ENCODE measurements around the gene SLC25A33. TPM values are rescaled to one million over a fixed set of nuclear protein-coding genes. Genes with fewer than 3 reads are reported as not detected.
A peak's percentile ranks its signal among the peaks of the same experiment; 100 is the strongest.
"Not testable (repeated sequence)": the region's sequence is repeated elsewhere in the genome, so short reads cannot be mapped to it uniquely, and the experiment has no call there.

Gene SLC25A33
- total RNA-seq, result 1 to 10 TPM; 2.6 to 3.0 TPM

- ChIA-PET POLR2A (interaction anchor here (0.6 to 1.1 kb wide), 4 partner anchors 10 to 305 kb away, joined by 3 to 5 read pairs (median 4); no protein-coding TSS in a partner anchor), CTCF (no interaction called here)
- H3K27me3 Mint-ChIP-seq, result no peaks in the 10 kb centered on the region
- DNase-seq, result peak; percentile 97
- no peaks in the 10 kb centered on the region for H3K9me3 Mint-ChIP-seq
- peak within 1 kb of the TSS; percentile 85 for H3K4me3 Mint-ChIP-seq
- H3K27ac Mint-ChIP-seq, result peak within 1 kb of the TSS; percentile 68
- peaks cover 37% of the 10 kb centered on the region for H3K4me1 Mint-ChIP-seq
- peaks cover 5% of the 10 kb centered on the region for H3K36me3 Mint-ChIP-seq (ENCODE audit: low read depth)
Measured at GRCh38 chr1:9539165-9539828, at the start of gene SLC25A33. SLC25A33 (plus strand) TSS chr1:9539465; CDS start chr1:9539692, 227 bp downstream.

GRCh38 chr1:9490605-9491339 is 48.5 kb upstream of the SLC25A33 start:
- CTCF ChIA-PET, result interaction anchor here (0.5 to 4.2 kb wide), 30 partner anchors 9 to 410 kb away, joined by 3 to 48 read pairs (median 4); partner anchors contain the start of genes SPSB1 and TMEM201
- Mint-ChIP-seq H3K36me3 (ENCODE audit: low read depth) (no peaks in the 10 kb centered on the region), H3K4me1 (peaks cover 15% of the 10 kb centered on the region), H3K4me3 (no peak overlapping the region), H3K27me3 (peaks cover 15% of the 10 kb centered on the region), H3K27ac (no peak overlapping the region), H3K9me3 (no peaks in the 10 kb centered on the region)
- DNase-seq, result peak; percentile 83
- POLR2A ChIA-PET, result interaction anchor here (1.8 kb wide), 2 partner anchors 199 to 201 kb away, joined by 4 to 7 read pairs; no protein-coding TSS in a partner anchor

GRCh38 chr1:9493326-9493725 is 45.9 kb upstream of the SLC25A33 start:
- ChIA-PET CTCF (interaction anchor here (0.7 to 5.7 kb wide), 6 partner anchors 80 to 256 kb away, joined by 3 to 81 read pairs (median 4); no protein-coding TSS in a partner anchor), POLR2A (no interaction called here)
- H3K9me3 Mint-ChIP-seq, result no peaks in the 10 kb centered on the region
- H3K4me1 Mint-ChIP-seq, result peaks cover 17% of the 10 kb centered on the region
- DNase-seq, result no peak
- no peak overlapping the region for H3K4me3 Mint-ChIP-seq
- peaks cover 9% of the 10 kb centered on the region for H3K27me3 Mint-ChIP-seq
- H3K36me3 Mint-ChIP-seq (ENCODE audit: low read depth), result no peaks in the 10 kb centered on the region
- H3K27ac Mint-ChIP-seq, result no peak overlapping the region

- Mint-ChIP-seq H3K36me3 (ENCODE audit: low read depth) (no peaks in the 10 kb centered on the region), H3K4me1 (peaks cover 17% of the 10 kb centered on the region)
- POLR2A ChIA-PET, result no interaction called here
Measured at GRCh38 chr1:9494936-9495758, 44.1 kb upstream of the SLC25A33 start.

GRCh38 chr1:9495854-9496374 is 43.4 kb upstream of the SLC25A33 start:
- CTCF ChIA-PET, result interaction anchor here (0.6 to 5.7 kb wide), 21 partner anchors 11 to 447 kb away, joined by 3 to 81 read pairs (median 3); partner anchors contain the start of genes H6PD, LZIC and NMNAT1
- POLR2A ChIA-PET, result no interaction called here
- peaks cover 22% of the 10 kb centered on the region for H3K27me3 Mint-ChIP-seq
- H3K9me3 Mint-ChIP-seq, result no peaks in the 10 kb centered on the region
- H3K4me3 Mint-ChIP-seq, result no peak overlapping the region
- peaks cover 15% of the 10 kb centered on the region for H3K4me1 Mint-ChIP-seq
- no peak overlapping the region for H3K27ac Mint-ChIP-seq
- no peak for DNase-seq
- no peaks in the 10 kb centered on the region for H3K36me3 Mint-ChIP-seq (ENCODE audit: low read depth)

More at GRCh38 chr1:9494936-9495758, 44.1 kb upstream of the SLC25A33 start:
- Mint-ChIP-seq H3K27ac (no peak overlapping the region), H3K27me3 (peaks cover 17% of the 10 kb centered on the region), H3K9me3 (no peaks in the 10 kb centered on the region), H3K4me3 (peak overlapping the region; percentile 56)
- DNase-seq, result peak; percentile 69
- CTCF ChIA-PET, result interaction anchor here (0.6 to 5.7 kb wide), 24 partner anchors 10 to 448 kb away, joined by 3 to 81 read pairs (median 3); partner anchors contain the start of genes H6PD, LZIC and NMNAT1

GRCh38 chr1:9500756-9501754 is 38.2 kb upstream of the SLC25A33 start:
- peaks cover 19% of the 10 kb centered on the region for H3K27me3 Mint-ChIP-seq
- no peaks in the 10 kb centered on the region for H3K4me1 Mint-ChIP-seq
- H3K4me3 Mint-ChIP-seq, result no peak overlapping the region
- ChIA-PET POLR2A (interaction anchor here (0.5 kb wide), 1 partner anchor 218 kb away, joined by 3 read pairs; no protein-coding TSS in a partner anchor), CTCF (no interaction called here)
- no peaks in the 10 kb centered on the region for H3K36me3 Mint-ChIP-seq (ENCODE audit: low read depth)
- H3K27ac Mint-ChIP-seq, result no peak overlapping the region
- no peaks in the 10 kb centered on the region for H3K9me3 Mint-ChIP-seq
- no peak for DNase-seq

GRCh38 chr1:9503001-9503675 is 36.1 kb upstream of the SLC25A33 start:
- no peak for DNase-seq
- H3K9me3 Mint-ChIP-seq, result no peaks in the 10 kb centered on the region
- H3K4me3 Mint-ChIP-seq, result no peak overlapping the region
- no peaks in the 10 kb centered on the region for H3K4me1 Mint-ChIP-seq
- ChIA-PET POLR2A (no interaction called here), CTCF (no interaction called here)
- no peaks in the 10 kb centered on the region for H3K36me3 Mint-ChIP-seq (ENCODE audit: low read depth)
- H3K27me3 Mint-ChIP-seq, result peaks cover 23% of the 10 kb centered on the region
- H3K27ac Mint-ChIP-seq, result no peak overlapping the region

- ChIA-PET CTCF (no interaction called here), POLR2A (no interaction called here)
- no peaks in the 10 kb centered on the region for H3K4me1 Mint-ChIP-seq
- peaks cover 15% of the 10 kb centered on the region for H3K27me3 Mint-ChIP-seq
- no peak overlapping the region for H3K27ac Mint-ChIP-seq
- H3K9me3 Mint-ChIP-seq, result no peaks in the 10 kb centered on the region
- no peaks in the 10 kb centered on the region for H3K36me3 Mint-ChIP-seq (ENCODE audit: low read depth)
- no peak overlapping the region for H3K4me3 Mint-ChIP-seq
- no peak for DNase-seq
Measured at GRCh38 chr1:9505143-9505542, 34.1 kb upstream of the SLC25A33 start.

GRCh38 chr1:9506901-9507300 is 32.4 kb upstream of the SLC25A33 start:
- no peaks in the 10 kb centered on the region for H3K4me1 Mint-ChIP-seq

GRCh38 chr1:9510130-9510529 is 29.1 kb upstream of the SLC25A33 start:
- ChIA-PET POLR2A (no interaction called here), CTCF (no interaction called here)
- H3K27me3 Mint-ChIP-seq, result peaks cover 18% of the 10 kb centered on the region
- H3K4me3 Mint-ChIP-seq, result no peak overlapping the region
- no peaks in the 10 kb centered on the region for H3K9me3 Mint-ChIP-seq
- no peak overlapping the region for H3K27ac Mint-ChIP-seq
- H3K4me1 Mint-ChIP-seq, result no peaks in the 10 kb centered on the region
- DNase-seq, result no peak
- H3K36me3 Mint-ChIP-seq (ENCODE audit: low read depth), result no peaks in the 10 kb centered on the region

More at GRCh38 chr1:9506901-9507300, 32.4 kb upstream of the SLC25A33 start:
- no peak for DNase-seq
- H3K27me3 Mint-ChIP-seq, result peaks cover 10% of the 10 kb centered on the region
- ChIA-PET CTCF (interaction anchor here (1.4 to 1.5 kb wide), 2 partner anchors 11 to 16 kb away, joined by 4 read pairs; no protein-coding TSS in a partner anchor), POLR2A (no interaction called here)
- H3K9me3 Mint-ChIP-seq, result no peaks in the 10 kb centered on the region
- H3K36me3 Mint-ChIP-seq (ENCODE audit: low read depth), result no peaks in the 10 kb centered on the region
- H3K27ac Mint-ChIP-seq, result no peak overlapping the region
- H3K4me3 Mint-ChIP-seq, result no peak overlapping the region

GRCh38 chr1:9515550-9515949 is 23.7 kb upstream of the SLC25A33 start:
- H3K36me3 Mint-ChIP-seq (ENCODE audit: low read depth); CTCF ChIA-PET; DNase-seq; H3K27ac Mint-ChIP-seq; H3K4me1 Mint-ChIP-seq; POLR2A ChIA-PET; H3K27me3 Mint-ChIP-seq; H3K9me3 Mint-ChIP-seq; H3K4me3 Mint-ChIP-seq: not testable (repeated sequence)

Data from activated CD4-positive, alpha-beta memory T cell treated with anti-CD3 and anti-CD28 coated beads, Interleukin-2, amount 10 ng/mL, durations not matched to agents 7 days and 5 days (primary cell).